Sigmoid colon (tissue), 4 donors: ENCODE measurements around the gene SOCS7.

Experiments used
- CTCF ChIP-seq, 4 experiments: fragments of 450-650 bp in 3 of 4; fragments of 200-600 bp in 1 of 4; IDR thresholded peaks; one replicate each; pipeline ENCODE4 v1.5.1; 2016 to 2019; ENCODE audit warnings: antibody characterized with exemption in 4 of 4, mild to moderate bottlenecking in 3 of 4, moderate library complexity in 2 of 4
- POLR2AphosphoS5 ChIP-seq, 4 donors: sonication (generic); formaldehyde crosslinking; IDR thresholded peaks; one replicate each; pipeline ENCODE4 v1.6.1; 2017; ENCODE audit warnings: antibody characterized with exemption in 4 of 4

GRCh38 chr17:38428112-38428642 is 76.5 kb downstream of the SOCS7 start, which contains the start of gene ARHGAP23:
- no peak for TF ChIP-seq CTCF (IDR thresholded peaks at IDR 0.05)
- peak; percentile 61 to 82 (median 74) for TF ChIP-seq POLR2AphosphoS5 (IDR thresholded peaks at IDR 0.05)
